Measurements from ENCODE around the gene GPR180.
"Not testable (repeated sequence)": the region's sequence is repeated elsewhere in the genome, so short reads cannot be mapped to it uniquely, and the experiment has no call there.

Gene GPR180

GRCh38 chr13:94596575-94596971, 5.1 kb upstream of the GPR180 start:
- DNase-seq (ENCODE audit: low spot score) = no peak

DNA sequence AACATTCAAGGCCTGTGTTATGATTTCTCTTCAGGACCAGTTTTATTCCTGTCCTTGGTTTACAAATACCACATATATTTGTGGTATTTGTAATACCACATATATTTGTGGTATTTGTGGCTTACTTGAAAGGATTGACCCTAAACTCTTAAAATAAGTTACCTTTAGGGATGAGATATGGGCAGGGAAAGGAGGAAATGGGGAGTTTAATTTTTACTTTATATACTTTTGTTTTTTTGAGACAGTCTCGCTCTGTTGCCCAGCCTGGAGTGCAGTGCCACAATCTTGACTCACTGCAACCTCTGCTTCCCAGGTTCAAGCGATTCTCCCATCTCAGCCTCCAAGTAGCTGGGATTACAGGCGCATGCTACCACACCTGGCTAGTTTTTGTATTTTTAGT, 3.4 kb upstream of the GPR180 start:
- DNase-seq (ENCODE audit: low spot score) = no peak

DNA sequence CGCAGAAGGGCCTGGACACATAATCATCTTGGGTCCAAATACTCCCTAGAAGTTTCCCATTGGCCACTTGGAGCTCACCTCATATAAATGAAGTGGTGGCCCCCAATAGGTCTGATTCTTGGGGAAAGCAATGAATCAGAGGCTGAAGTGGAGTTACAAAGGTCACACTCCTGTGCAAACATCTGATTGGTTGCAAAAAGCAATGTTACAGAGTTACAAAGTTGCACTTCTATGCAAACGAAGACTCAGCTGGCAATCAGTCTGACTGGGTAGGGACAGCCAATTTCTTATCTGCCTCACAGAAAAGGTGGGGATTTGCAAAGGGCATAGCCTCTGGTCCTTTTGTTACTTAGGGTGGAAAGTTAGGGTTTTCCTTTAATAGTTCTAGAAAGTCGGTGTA, 1.8 kb upstream of the GPR180 start:
- DNase-seq (ENCODE audit: low spot score) = no peak

DNA sequence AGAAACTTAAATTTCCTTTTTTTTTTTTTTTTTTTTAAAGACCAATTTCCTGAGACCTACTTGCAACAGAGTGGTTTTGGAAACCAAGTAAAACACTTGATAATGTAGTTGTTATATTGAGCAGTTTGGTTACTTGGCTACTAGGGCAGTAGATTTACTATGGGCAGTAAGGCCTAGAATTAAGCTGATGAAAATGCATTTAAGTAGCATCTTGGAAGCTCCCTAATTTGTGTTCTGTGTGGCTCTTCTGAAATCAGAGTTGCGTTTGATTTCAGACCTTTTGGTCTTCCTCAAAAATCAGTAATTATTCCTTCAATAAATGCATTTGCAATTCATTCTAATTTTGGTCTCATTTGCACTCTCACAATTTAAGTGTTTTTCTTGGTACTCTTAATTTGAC, 810 bp downstream of the GPR180 start:
- DNase-seq (ENCODE audit: low spot score) = no peak

DNA sequence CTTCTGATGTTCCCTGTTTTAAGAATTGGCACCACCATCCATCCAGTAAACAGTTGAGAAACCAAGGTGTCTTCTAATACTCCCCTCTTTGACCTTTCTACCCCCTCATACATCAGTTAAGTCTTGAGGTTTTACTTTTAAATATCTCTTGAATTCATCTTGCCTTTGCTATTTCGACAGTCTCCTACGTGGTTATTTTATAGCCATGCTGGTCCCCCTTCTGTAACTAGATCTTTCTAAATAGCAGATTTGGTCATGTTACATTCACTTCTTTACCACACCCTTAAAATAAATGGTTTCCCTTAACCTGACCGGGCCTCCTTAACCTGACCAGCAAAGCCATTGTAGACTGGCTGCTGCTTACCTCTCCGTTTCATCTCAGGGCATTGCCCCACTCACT, 5.4 kb downstream of the GPR180 start:
- no peak for DNase-seq (ENCODE audit: low spot score)

DNA sequence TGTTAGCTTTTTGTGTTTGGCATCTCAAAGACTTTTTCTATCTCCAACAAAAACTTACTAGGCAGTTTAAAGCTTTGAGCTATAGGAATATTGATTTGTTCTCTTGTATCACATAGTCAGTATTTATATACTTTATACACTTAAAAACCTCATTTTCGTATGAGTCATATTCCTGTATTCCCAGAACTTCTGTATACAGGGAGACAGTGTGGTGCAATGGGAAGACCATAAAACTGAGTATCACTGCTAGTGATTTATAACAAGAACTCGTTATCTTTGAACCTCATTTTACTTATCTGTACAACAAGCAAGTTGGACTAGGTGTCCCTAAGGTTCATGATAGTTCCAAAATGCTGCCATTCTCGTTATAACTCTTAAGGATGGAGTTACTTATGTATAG, 6.3 kb downstream of the GPR180 start:
- no peak for DNase-seq (ENCODE audit: low spot score)

GRCh38 chr13:94608586-94608985, 6.9 kb downstream of the GPR180 start:
- DNase-seq (ENCODE audit: low spot score) = no peak

DNA sequence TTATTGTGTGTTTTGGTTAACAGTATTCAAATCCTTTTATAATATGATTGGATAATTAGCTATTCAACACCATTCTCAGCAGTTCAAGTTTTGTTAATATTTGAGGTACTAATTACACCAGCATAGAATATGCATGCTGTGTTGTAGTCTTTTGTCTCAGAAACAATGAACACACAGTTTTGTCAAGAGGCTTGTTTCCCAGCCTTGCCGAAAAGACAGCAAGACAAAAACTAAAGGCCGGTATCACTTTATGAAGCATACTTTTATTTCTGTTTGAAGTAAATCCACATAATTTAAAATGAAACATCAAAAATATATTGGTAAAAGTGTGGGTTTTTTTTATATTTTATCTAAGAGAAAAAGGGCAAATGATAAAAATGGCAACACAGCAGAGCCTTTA, 7.5 kb downstream of the GPR180 start:
- no peak for DNase-seq (ENCODE audit: low spot score)

GRCh38 chr13:94610475-94610874, 8.8 kb downstream of the GPR180 start:
- DNase-seq (ENCODE audit: low spot score) = no peak

GRCh38 chr13:94612050-94612449, 10.4 kb downstream of the GPR180 start:
- no peak for DNase-seq (ENCODE audit: low spot score)

DNA sequence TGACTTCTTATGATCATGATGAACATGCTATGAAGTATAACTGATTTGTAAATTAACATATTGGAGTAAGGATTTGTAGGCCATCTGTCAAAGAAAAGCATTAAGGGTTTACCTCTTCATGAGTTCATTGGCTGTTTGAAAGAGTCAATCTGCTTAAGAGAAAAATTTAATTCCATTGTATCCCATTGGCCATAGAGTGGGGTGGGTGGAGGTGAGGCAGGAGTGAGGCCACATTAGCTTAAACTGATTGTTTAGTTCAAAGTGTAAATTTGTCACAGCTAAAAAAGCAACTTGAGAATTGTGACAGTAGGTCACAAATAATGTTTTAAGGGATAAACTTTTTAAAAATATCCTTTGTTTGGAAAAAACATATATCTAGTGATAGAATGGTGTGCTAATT, 11.4 kb downstream of the GPR180 start:
- DNase-seq (ENCODE audit: low spot score) = no peak

- DNase-seq (ENCODE audit: low spot score) = peak; percentile 21
Observed at GRCh38 chr13:94617389-94618000, 15.8 kb downstream of the GPR180 start.

DNA sequence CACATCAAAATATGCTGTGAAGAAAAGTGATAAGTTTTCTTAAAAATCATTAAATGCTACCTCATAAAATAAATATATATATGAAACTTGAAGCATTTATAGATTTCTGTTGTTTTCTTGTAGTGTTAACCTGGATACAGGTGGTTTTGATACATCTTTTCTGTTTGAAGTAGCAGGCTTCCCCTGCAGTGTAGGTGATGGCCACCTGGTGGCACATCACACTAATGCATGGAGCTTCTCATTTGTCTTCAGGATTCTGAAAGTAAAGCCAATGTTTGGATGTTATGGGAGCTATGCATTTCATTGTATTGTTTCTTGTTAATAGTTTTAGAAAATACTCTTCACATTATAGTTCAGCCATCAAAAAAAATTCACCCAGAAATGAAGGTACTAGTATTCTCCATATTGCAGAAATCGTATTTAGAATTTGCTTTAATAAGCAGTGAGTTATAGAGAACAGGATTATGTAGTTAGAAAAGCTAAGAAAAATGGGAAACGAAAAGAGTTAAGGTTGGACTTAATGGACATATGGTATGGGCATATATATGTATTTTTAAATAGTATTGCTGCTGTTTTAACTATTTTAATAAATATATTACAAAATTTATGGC, 18.7 kb downstream of the GPR180 start:
- DNase-seq (ENCODE audit: low spot score) = peak; percentile 28

- no peak for DNase-seq (ENCODE audit: low spot score)
Observed at GRCh38 chr13:94622344-94622743, 20.7 kb downstream of the GPR180 start.

DNA sequence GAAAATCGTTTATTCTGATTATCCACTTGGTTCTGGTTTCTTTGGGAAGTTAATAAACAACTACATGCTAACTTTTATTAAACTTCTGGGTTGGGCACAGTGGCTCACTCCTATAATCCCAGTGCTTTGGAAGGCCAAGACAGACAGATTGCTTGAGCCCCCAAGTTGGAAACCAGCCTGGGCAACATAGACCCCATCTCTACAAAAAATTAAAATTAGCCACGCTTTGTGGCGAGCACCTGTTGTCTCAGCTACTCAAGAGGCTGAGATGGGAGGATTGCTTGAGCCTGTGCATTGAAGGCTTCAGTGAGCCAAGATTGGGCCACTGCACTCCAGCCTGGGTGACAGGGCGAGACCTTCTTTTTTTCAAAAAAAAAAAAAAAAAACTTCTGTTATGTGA, 21.7 kb downstream of the GPR180 start:
- no peak for DNase-seq (ENCODE audit: low spot score)

GRCh38 chr13:94630858-94631257, 29.2 kb downstream of the GPR180 start:
- no peak for DNase-seq (ENCODE audit: low spot score)

GRCh38 chr13:94632226-94632980, 30.7 kb downstream of the GPR180 start:
- DNase-seq (ENCODE audit: low spot score) = no peak

DNA sequence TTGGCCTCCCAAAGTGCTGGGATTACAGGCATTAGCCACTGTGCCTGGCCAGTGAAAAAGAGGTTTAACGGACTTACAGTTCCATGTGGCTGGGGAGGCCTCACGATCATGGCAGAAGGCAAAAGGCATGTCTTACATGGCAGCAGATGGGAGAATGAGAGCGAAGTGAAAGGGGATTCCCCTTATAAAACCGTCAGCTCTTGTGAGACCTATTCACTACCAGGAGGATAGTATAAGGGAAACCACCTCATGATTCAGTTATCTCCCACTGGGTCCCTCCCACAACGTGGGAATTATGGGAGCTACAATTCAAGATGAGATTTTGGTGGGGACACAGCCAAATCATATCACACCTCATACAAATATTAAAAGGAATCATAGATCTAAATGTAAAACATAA, 34.4 kb downstream of the GPR180 start:
- not testable (repeated sequence) for DNase-seq (ENCODE audit: low spot score)

- no peak for DNase-seq (ENCODE audit: low spot score)
Observed at GRCh38 chr13:94636942-94637578, 35.4 kb downstream of the GPR180 start.

GRCh38 chr13:94637677-94638076, 36.0 kb downstream of the GPR180 start:
- not testable (repeated sequence) for DNase-seq (ENCODE audit: low spot score)

GRCh38 chr13:94640721-94641120, 39.1 kb downstream of the GPR180 start:
- DNase-seq (ENCODE audit: low spot score) = no peak

DNA sequence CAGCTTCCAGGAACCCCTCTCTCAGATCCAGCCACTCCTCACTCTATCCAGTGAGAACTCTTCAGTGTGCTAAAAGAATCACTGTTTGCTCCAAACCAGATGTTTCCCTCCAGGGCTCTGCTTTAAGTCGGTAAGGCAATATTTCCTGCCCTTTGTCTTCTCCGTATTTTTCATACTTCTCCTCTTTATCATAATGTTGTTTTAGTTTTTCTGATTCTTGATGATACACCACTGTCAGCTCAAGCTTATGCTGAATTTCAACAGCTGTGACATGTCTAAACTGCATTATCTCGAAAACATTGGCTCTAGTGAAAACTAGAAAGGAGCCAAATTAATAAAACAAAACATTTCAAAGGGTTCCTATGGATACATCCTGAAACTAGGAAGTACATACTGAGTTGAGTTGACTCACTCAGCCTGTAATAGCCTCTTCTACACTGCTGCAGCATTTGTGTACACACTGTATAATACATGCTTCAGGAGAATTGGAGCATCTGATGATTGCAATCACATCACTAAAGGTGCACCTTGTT, 39.8 kb downstream of the GPR180 start:
- DNase-seq (ENCODE audit: low spot score) = peak; percentile 69

DNA sequence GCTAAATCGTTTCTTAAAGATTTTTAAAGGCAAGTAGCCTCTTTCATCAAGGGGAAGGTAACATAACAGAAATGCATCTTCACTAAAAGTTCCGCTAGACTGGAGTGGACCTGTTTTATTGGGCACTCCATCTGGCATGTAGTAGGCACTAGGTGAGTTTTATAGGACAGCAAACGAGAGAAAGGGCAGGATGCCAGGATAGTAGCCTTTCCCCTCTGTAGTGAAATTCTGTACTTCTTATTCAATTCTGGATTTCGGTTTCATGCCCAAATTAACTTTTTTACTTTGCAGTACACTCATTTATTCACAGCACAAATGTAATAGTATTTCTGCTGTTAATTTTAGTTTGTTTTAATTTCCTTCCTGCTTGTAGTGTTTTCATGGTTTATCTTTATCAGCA, 45.2 kb downstream of the GPR180 start:
- no peak for DNase-seq (ENCODE audit: low spot score)
